ENCODE measurements around the gene C19orf73. TPM values are rescaled to one million over a fixed set of nuclear protein-coding genes. Genes with fewer than 3 reads are reported as not detected.

The C19orf73 gene
- polyA plus RNA-seq, 1 experiment = 0.36 TPM

- no peaks in the 10 kb centered on the region for H3K27me3 ChIP-seq (ENCODE audit: control insufficient read depth, insufficient read depth, low read length)
- no peak for TF ChIP-seq CTCF (IDR thresholded peaks at IDR 0.05; ENCODE audit: low read depth, low read length)
- peaks cover 9% of the 10 kb centered on the region; the same call in 1 of the 2 replicates for H3K9me3 ChIP-seq (ENCODE audit: control insufficient read depth, insufficient read depth, low read length)
- H3K27ac ChIP-seq (ENCODE audit: low read depth, low read length) = no peak overlapping the region
- ChIA-PET POLR2A (no interaction called here), CTCF (no interaction called here)
- H3K4me3 ChIP-seq (ENCODE audit: low read depth, low read length) = no peak overlapping the region
- DNase-seq (ENCODE audit: low read depth, low spot score) = no peak
Observed at GRCh38 chr19:49155820-49156346, 36.9 kb upstream of the C19orf73 start.

DNA sequence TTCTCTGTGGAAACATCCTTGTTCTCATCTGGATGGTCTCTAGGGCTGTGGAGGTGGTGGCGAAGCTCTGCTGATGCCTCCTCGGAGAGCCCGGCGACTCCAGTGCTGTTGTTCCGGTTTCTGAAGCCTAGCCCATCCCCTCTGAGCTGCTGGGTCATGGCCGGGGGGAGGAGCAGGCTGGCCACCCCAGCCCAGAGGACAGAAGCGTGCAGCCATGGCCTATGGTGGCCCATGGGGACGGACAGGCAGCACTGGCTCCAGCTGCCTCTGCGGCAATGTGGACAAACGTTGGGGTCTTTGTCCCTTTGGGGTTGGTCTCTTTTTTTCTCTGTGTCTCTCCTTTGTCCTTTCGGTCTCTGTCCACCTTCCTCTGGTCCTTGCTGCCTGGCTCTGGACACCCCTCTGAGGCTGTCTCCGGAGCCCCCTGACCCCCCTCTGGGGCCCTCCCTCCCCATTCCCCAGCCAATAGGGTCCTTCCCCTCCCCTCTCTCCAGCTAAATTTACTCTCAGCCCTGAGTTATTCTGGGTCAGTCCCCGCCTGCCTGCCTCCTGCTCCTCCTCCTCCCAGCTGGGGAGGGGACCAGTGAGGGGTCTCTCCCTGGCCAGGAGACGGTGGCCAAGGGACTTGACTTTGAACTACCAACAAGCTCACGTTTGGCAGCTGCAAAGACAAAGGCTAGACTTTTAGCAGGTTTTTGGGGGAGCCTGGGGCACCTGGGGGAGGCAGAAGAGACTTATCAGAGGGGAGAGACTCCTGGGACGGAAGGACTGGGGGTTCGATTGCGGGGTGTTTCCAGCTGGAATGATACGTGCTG lies 36.3 kb upstream of the C19orf73 start, which contains the start of gene HRC:
Gene HRC, minus strand, starts transcription at position 392 of the 815 bp plus-strand sequence. Its CDS starts 159 bp downstream, at position 233.
- no peak for DNase-seq (ENCODE audit: low read depth, low spot score)
- Histone ChIP-seq H3K27me3 (ENCODE audit: control insufficient read depth, insufficient read depth, low read length) (no peaks in the 10 kb centered on the region), H3K27ac (ENCODE audit: low read depth, low read length) (no peak within 1 kb of the TSS), H3K4me3 (ENCODE audit: low read depth, low read length) (no peak within 1 kb of the TSS), H3K9me3 (ENCODE audit: control insufficient read depth, insufficient read depth, low read length) (peaks cover 9% of the 10 kb centered on the region; the same call in 1 of the 2 replicates)
- ChIA-PET POLR2A (no interaction called here), CTCF (no interaction called here)
- TF ChIP-seq CTCF (IDR thresholded peaks at IDR 0.05; ENCODE audit: low read depth, low read length) = no peak

GRCh38 chr19:49154279-49154678 lies 35.3 kb upstream of the C19orf73 start:
- Histone ChIP-seq H3K4me3 (ENCODE audit: low read depth, low read length) (no peak overlapping the region), H3K27me3 (ENCODE audit: control insufficient read depth, insufficient read depth, low read length) (no peaks in the 10 kb centered on the region), H3K9me3 (ENCODE audit: control insufficient read depth, insufficient read depth, low read length) (peaks cover 9% of the 10 kb centered on the region; the same call in 1 of the 2 replicates), H3K27ac (ENCODE audit: low read depth, low read length) (no peak overlapping the region)
- no peak for DNase-seq (ENCODE audit: low read depth, low spot score)
- POLR2A ChIA-PET = no interaction called here
- CTCF ChIA-PET = no interaction called here
- no peak for TF ChIP-seq CTCF (IDR thresholded peaks at IDR 0.05; ENCODE audit: low read depth, low read length)

- no peak for TF ChIP-seq CTCF (IDR thresholded peaks at IDR 0.05; ENCODE audit: low read depth, low read length)
- Histone ChIP-seq H3K4me3 (ENCODE audit: low read depth, low read length) (no peak overlapping the region), H3K27me3 (ENCODE audit: control insufficient read depth, insufficient read depth, low read length) (no peaks in the 10 kb centered on the region), H3K9me3 (ENCODE audit: control insufficient read depth, insufficient read depth, low read length) (peaks cover 9% of the 10 kb centered on the region; the same call in 1 of the 2 replicates), H3K27ac (ENCODE audit: low read depth, low read length) (no peak overlapping the region)
- POLR2A ChIA-PET = no interaction called here
- CTCF ChIA-PET = no interaction called here
- DNase-seq (ENCODE audit: low read depth, low spot score) = no peak
Observed at GRCh38 chr19:49153167-49153809, 34.3 kb upstream of the C19orf73 start.

All from AG04450 (cell line).